HepG2 (cell line): Measurements from ENCODE around the gene YIPF2. TPM values are rescaled to one million over a fixed set of nuclear protein-coding genes. Genes with fewer than 3 reads are reported as not detected.
A peak's percentile ranks its signal among the peaks of the same experiment; 100 is the strongest.

ENCODE experiments used
- HNF4A ChIP-seq: sonication (generic); formaldehyde crosslinking; IDR thresholded peaks from 2 replicates; pipeline ENCODE4 v1.4.0; 2020; ENCODE audit warnings: missing genetic modification reagents
- MEF2D ChIP-seq: sonication (generic); formaldehyde crosslinking; IDR thresholded peaks from 2 replicates; pipeline ENCODE4 v1.5.1; 2020; ENCODE audit warnings: mild to moderate bottlenecking, missing genetic modification reagents
- NR2F6 ChIP-seq, 2 experiments: IDR thresholded peaks; 2 replicates each; pipeline ENCODE4 v1.6.1; 2016; ENCODE audit warnings: antibody characterized with exemption in 1 of 2, mild to moderate bottlenecking in 1 of 2
- POLR2A ChIP-seq, 2 experiments: IDR thresholded peaks; 2 replicates each; pipeline ENCODE4 v1.6.1; 2011; ENCODE audit warnings: low read depth in 2 of 2, low read length in 2 of 2, mild to moderate bottlenecking in 1 of 2, moderate library complexity in 1 of 2; ENCODE audit not compliant: insufficient read depth in 1 of 2
- ZNF670 ChIP-seq: sonication (generic); formaldehyde crosslinking; IDR thresholded peaks from 2 replicates; pipeline ENCODE4 v1.8.0; 2022; ENCODE audit warnings: mild to moderate bottlenecking, missing genetic modification reagents, borderline replicate concordance
- polyA plus RNA-seq, 8 experiments: library from polyadenylated mRNA; depleted of rRNA in 3 of 8; stranded (reverse) in 7 of 8; unstranded in 1 of 8; fragments of >200 nt; fragmentation: Illumina TruSeq in 4 of 8; extraction: Trizol in 4 of 8; gene quantifications; 2 replicates each; pipeline versions ENCODE4 v1.2.1 to v1.2.3, GENCODE V29; 2011 to 2016; ENCODE audit warnings: low read depth in 4 of 8, missing spikeins in 1 of 8, mixed read lengths in 1 of 8; ENCODE audit not compliant: insufficient read depth in 1 of 8
- total RNA-seq, 5 experiments: library from RNA; depleted of rRNA; stranded (reverse); fragments of >200 nt; fragmentation: Illumina TruSeq; extraction: Trizol; gene quantifications; 2 replicates each; pipeline ENCODE4 v1.2.3, GENCODE V29; 2016; ENCODE audit warnings: low read depth in 1 of 5
- TF ChIP-seq, protein P1 (sequence below), 2 experiments: fragments of 450-650 bp in 1 of 2; sonication (generic) in 1 of 2; formaldehyde crosslinking in 1 of 2; IDR thresholded peaks; 2 replicates each; pipeline versions ENCODE4 v1.6.1 to v1.8.0; 2016 to 2022; ENCODE audit warnings: antibody characterized with exemption in 1 of 2, mild to moderate bottlenecking in 1 of 2, missing genetic modification reagents in 1 of 2
- TF ChIP-seq, protein P2 (sequence below): sonication (generic); formaldehyde crosslinking; IDR thresholded peaks from 2 replicates; pipeline ENCODE4 v1.8.0; 2023; ENCODE audit warnings: mild to moderate bottlenecking, missing genetic modification reagents
- TF ChIP-seq, protein P3 (sequence below), 2 experiments: sonication (generic) in 1 of 2; formaldehyde crosslinking in 1 of 2; IDR thresholded peaks; 2 replicates each; pipeline versions ENCODE4 v1.6.1 to v1.9.0; 2014 to 2022; ENCODE audit warnings: antibody characterized with exemption in 1 of 2, borderline replicate concordance in 1 of 2, inconsistent platforms in 1 of 2, low read depth in 1 of 2, missing genetic modification reagents in 1 of 2
- TF ChIP-seq, protein P4 (sequence below): sonication (generic); formaldehyde crosslinking; IDR thresholded peaks from 2 replicates; pipeline ENCODE4 v1.5.0; 2020; ENCODE audit warnings: missing genetic modification reagents

YIPF2 gene
- total and polyA plus RNA-seq, 2 of the 13 experiments (the other 11 are each of a cell fraction or from before 2014, with no cell fraction given): 37.3 to 53.2 TPM

DNA sequence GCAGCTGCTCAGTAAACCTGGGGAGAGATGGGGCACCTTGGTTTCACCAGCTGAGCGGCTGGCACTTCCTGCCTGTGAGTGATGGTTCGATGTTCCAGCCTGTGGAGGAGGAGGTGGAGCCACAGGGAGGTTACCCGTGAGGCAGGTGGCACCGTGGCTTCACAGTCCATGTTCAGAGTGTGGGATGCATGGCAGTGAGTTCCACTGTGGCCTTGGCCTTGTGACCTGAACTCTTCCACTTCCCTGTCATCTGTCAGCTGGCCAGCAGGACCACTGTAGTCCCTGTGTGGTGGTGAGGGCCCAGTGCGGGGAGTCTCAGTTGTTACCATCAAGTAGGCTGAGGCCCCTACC, 49.3 kb upstream of the YIPF2 start (continued):
- TF ChIP-seq, protein P1, sequence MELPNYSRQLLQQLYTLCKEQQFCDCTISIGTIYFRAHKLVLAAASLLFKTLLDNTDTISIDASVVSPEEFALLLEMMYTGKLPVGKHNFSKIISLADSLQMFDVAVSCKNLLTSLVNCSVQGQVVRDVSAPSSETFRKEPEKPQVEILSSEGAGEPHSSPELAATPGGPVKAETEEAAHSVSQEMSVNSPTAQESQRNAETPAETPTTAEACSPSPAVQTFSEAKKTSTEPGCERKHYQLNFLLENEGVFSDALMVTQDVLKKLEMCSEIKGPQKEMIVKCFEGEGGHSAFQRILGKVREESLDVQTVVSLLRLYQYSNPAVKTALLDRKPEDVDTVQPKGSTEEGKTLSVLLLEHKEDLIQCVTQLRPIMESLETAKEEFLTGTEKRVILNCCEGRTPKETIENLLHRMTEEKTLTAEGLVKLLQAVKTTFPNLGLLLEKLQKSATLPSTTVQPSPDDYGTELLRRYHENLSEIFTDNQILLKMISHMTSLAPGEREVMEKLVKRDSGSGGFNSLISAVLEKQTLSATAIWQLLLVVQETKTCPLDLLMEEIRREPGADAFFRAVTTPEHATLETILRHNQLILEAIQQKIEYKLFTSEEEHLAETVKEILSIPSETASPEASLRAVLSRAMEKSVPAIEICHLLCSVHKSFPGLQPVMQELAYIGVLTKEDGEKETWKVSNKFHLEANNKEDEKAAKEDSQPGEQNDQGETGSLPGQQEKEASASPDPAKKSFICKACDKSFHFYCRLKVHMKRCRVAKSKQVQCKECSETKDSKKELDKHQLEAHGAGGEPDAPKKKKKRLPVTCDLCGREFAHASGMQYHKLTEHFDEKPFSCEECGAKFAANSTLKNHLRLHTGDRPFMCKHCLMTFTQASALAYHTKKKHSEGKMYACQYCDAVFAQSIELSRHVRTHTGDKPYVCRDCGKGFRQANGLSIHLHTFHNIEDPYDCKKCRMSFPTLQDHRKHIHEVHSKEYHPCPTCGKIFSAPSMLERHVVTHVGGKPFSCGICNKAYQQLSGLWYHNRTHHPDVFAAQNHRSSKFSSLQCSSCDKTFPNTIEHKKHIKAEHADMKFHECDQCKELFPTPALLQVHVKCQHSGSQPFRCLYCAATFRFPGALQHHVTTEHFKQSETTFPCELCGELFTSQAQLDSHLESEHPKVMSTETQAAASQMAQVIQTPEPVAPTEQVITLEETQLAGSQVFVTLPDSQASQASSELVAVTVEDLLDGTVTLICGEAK (IDR thresholded peaks at IDR 0.05): no peak
- TF ChIP-seq, protein P1 (CRISPR knock-in tag; IDR thresholded peaks at IDR 0.05): no peak
- TF ChIP-seq, protein P2, sequence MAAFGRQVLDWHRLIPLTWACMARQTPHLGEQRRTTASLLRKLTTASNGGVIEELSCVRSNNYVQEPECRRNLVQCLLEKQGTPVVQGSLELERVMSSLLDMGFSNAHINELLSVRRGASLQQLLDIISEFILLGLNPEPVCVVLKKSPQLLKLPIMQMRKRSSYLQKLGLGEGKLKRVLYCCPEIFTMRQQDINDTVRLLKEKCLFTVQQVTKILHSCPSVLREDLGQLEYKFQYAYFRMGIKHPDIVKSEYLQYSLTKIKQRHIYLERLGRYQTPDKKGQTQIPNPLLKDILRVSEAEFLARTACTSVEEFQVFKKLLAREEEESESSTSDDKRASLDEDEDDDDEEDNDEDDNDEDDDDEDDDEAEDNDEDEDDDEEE (CRISPR knock-in tag): no peak
- TF ChIP-seq NR2F6 (IDR thresholded peaks at IDR 0.05): peak; percentile 64
- TF ChIP-seq NR2F6 (CRISPR knock-in tag; IDR thresholded peaks at IDR 0.05): peak; percentile 69; the same call in 1 of the 2 replicates
- TF ChIP-seq HNF4A (CRISPR knock-in tag): 0 out of 2 replicates have a peak, but pooled peaks have one; percentile 17
- TF ChIP-seq, protein P3, sequence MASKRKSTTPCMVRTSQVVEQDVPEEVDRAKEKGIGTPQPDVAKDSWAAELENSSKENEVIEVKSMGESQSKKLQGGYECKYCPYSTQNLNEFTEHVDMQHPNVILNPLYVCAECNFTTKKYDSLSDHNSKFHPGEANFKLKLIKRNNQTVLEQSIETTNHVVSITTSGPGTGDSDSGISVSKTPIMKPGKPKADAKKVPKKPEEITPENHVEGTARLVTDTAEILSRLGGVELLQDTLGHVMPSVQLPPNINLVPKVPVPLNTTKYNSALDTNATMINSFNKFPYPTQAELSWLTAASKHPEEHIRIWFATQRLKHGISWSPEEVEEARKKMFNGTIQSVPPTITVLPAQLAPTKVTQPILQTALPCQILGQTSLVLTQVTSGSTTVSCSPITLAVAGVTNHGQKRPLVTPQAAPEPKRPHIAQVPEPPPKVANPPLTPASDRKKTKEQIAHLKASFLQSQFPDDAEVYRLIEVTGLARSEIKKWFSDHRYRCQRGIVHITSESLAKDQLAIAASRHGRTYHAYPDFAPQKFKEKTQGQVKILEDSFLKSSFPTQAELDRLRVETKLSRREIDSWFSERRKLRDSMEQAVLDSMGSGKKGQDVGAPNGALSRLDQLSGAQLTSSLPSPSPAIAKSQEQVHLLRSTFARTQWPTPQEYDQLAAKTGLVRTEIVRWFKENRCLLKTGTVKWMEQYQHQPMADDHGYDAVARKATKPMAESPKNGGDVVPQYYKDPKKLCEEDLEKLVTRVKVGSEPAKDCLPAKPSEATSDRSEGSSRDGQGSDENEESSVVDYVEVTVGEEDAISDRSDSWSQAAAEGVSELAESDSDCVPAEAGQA (IDR thresholded peaks at IDR 0.05; ENCODE audit: low read depth): no peak
- TF ChIP-seq, protein P3 (CRISPR knock-in tag; IDR thresholded peaks at IDR 0.05; ENCODE audit: borderline replicate concordance): no peak
- TF ChIP-seq MEF2D (CRISPR knock-in tag): no peak
- TF ChIP-seq, protein P4, sequence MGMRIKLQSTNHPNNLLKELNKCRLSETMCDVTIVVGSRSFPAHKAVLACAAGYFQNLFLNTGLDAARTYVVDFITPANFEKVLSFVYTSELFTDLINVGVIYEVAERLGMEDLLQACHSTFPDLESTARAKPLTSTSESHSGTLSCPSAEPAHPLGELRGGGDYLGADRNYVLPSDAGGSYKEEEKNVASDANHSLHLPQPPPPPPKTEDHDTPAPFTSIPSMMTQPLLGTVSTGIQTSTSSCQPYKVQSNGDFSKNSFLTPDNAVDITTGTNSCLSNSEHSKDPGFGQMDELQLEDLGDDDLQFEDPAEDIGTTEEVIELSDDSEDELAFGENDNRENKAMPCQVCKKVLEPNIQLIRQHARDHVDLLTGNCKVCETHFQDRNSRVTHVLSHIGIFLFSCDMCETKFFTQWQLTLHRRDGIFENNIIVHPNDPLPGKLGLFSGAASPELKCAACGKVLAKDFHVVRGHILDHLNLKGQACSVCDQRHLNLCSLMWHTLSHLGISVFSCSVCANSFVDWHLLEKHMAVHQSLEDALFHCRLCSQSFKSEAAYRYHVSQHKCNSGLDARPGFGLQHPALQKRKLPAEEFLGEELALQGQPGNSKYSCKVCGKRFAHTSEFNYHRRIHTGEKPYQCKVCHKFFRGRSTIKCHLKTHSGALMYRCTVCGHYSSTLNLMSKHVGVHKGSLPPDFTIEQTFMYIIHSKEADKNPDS (CRISPR knock-in tag): no peak
- TF ChIP-seq POLR2A (IDR thresholded peaks at IDR 0.05; ENCODE audit: insufficient read depth in 1 of 2, low read depth in 2 of 2, low read length in 2 of 2): no peak
- TF ChIP-seq ZNF670: no peak
